H9 (cell line): Measurements from ENCODE around the gene TMEM244. TPM values are rescaled to one million over a fixed set of nuclear protein-coding genes. Genes with fewer than 3 reads are reported as not detected.

Source experiments
- DNase-seq: peaks from one replicate; pipeline ENCODE4 v3.0.0-alpha.2; 2017
- H2AFZ ChIP-seq: one replicate; pipeline ENCODE4 v1.6.1; 2013; ENCODE audit warnings: mild to moderate bottlenecking, low read length, control low read depth, moderate library complexity
- H2AK5ac ChIP-seq: 2 replicates; pipeline ENCODE4 v1.6.1; 2013; ENCODE audit warnings: low read length, control low read depth, mixed read lengths; ENCODE audit not compliant: insufficient read length
- H2BK120ac ChIP-seq: one replicate; pipeline ENCODE4 v1.6.1; 2013; ENCODE audit warnings: low read depth, mild to moderate bottlenecking, low read length, control low read depth, inconsistent platforms; ENCODE audit not compliant: poor library complexity, severe bottlenecking
- H2BK12ac ChIP-seq: 2 replicates; pipeline ENCODE4 v1.6.1; 2013; ENCODE audit warnings: low read length, control low read depth, mixed read lengths, low read depth; ENCODE audit not compliant: insufficient read length
- H2BK15ac ChIP-seq: 2 replicates; pipeline ENCODE4 v1.6.1; 2013; ENCODE audit warnings: low read depth, low read length, control low read depth
- H2BK20ac ChIP-seq: one replicate; pipeline ENCODE4 v1.6.1; 2013; ENCODE audit warnings: low read depth, mild to moderate bottlenecking, low read length, control low read depth, inconsistent platforms; ENCODE audit not compliant: poor library complexity, severe bottlenecking
- H2BK5ac ChIP-seq: 2 replicates; pipeline ENCODE4 v1.6.1; 2013; ENCODE audit warnings: low read length, control low read depth, mixed read lengths; ENCODE audit not compliant: insufficient read length
- H3K14ac ChIP-seq: 2 replicates; pipeline ENCODE4 v1.6.1; 2013; ENCODE audit warnings: low read length, control low read depth; ENCODE audit not compliant: insufficient read depth
- H3K18ac ChIP-seq: 2 replicates; pipeline ENCODE4 v1.6.1; 2013; ENCODE audit warnings: low read depth, mild to moderate bottlenecking, mixed read lengths, low read length, control low read depth; ENCODE audit not compliant: insufficient read length
- H3K23ac ChIP-seq: 2 replicates; pipeline ENCODE4 v1.6.1; 2013; ENCODE audit warnings: low read length, control low read depth, mixed read lengths, low read depth; ENCODE audit not compliant: insufficient read length
- H3K23me2 ChIP-seq: 2 replicates; pipeline ENCODE4 v1.6.1; 2013; ENCODE audit warnings: low read depth, mild to moderate bottlenecking, mixed read lengths, low read length, control low read depth; ENCODE audit not compliant: insufficient read length, poor library complexity, severe bottlenecking
- H3K27ac ChIP-seq: 2 replicates; pipeline ENCODE4 v1.5.1; 2013; ENCODE audit warnings: low read length, control low read depth, mixed read lengths, low read depth; ENCODE audit not compliant: insufficient read length
- H3K27me3 ChIP-seq: 2 replicates; pipeline ENCODE4 v1.6.1; 2013; ENCODE audit warnings: low read length, control low read depth, inconsistent platforms; ENCODE audit not compliant: insufficient read depth
- H3K4ac ChIP-seq: 2 replicates; pipeline ENCODE4 v1.6.1; 2013; ENCODE audit warnings: low read depth, mild to moderate bottlenecking, control low read depth, inconsistent platforms, low read length, moderate library complexity
- H3K4me1 ChIP-seq: 2 replicates; pipeline ENCODE4 v1.6.1; 2013; ENCODE audit warnings: low read length, control low read depth, inconsistent platforms; ENCODE audit not compliant: insufficient read depth
- H3K4me2 ChIP-seq: 2 replicates; pipeline ENCODE4 v1.6.1; 2013; ENCODE audit warnings: low read length, control low read depth, mixed read lengths; ENCODE audit not compliant: insufficient read length, insufficient read depth
- H3K56ac ChIP-seq: 2 replicates; pipeline ENCODE4 v1.6.1; 2013; ENCODE audit warnings: low read depth, mild to moderate bottlenecking, mixed read lengths, low read length, control low read depth; ENCODE audit not compliant: insufficient read length
- H3K79me1 ChIP-seq: 2 replicates; pipeline ENCODE4 v1.6.1; 2013; ENCODE audit warnings: low read depth, mild to moderate bottlenecking, moderate library complexity, low read length, control low read depth, inconsistent platforms; ENCODE audit not compliant: insufficient read depth, poor library complexity, severe bottlenecking
- H3K79me2 ChIP-seq: 2 replicates; pipeline ENCODE4 v1.6.1; 2013; ENCODE audit warnings: low read length, control low read depth, inconsistent platforms; ENCODE audit not compliant: insufficient read depth
- H3K9ac ChIP-seq: 2 replicates; pipeline ENCODE4 v1.6.1; 2013; ENCODE audit warnings: low read length, control low read depth, mixed read lengths; ENCODE audit not compliant: insufficient read length; ENCODE audit errors: extremely low read depth
- H3K9me3 ChIP-seq: one replicate; pipeline ENCODE4 v1.6.1; 2013; ENCODE audit warnings: low read depth, low read length, inconsistent platforms; ENCODE audit not compliant: control insufficient read depth
- H3T11ph ChIP-seq: one replicate; pipeline ENCODE4 v1.6.1; 2013; ENCODE audit warnings: mild to moderate bottlenecking, low read length, control low read depth, inconsistent platforms
- H4K20me1 ChIP-seq: one replicate; pipeline ENCODE4 v1.6.1; 2013; ENCODE audit not compliant: control insufficient read depth, insufficient read length, insufficient read depth
- H4K5ac ChIP-seq: 2 replicates; pipeline ENCODE4 v1.6.1; 2013; ENCODE audit warnings: low read depth, mild to moderate bottlenecking, mixed read lengths, low read length, control low read depth; ENCODE audit not compliant: insufficient read length
- H4K8ac ChIP-seq: replicated peaks from 2 replicates; pipeline ENCODE4 v1.6.1; 2013; ENCODE audit warnings: low read length, control low read depth, mixed read lengths, low read depth; ENCODE audit not compliant: insufficient read length
- H4K91ac ChIP-seq: 2 replicates; pipeline ENCODE4 v1.6.1; 2013; ENCODE audit warnings: low read depth, mild to moderate bottlenecking, moderate library complexity, mixed read lengths, low read length, control low read depth; ENCODE audit not compliant: insufficient read length
- H3K27ac Mint-ChIP-seq, 3 experiments: 2 replicates in 2 of 3; 3 replicates in 1 of 3; pipeline ENCODE4 v1.8.0; 2020 to 2021; ENCODE audit warnings: mixed read lengths in 3 of 3, mild to moderate bottlenecking in 1 of 3, moderate library complexity in 1 of 3
- H3K27me3 Mint-ChIP-seq: 2 replicates; pipeline ENCODE4 v1.8.0; 2021; ENCODE audit warnings: low read depth, mild to moderate bottlenecking, moderate library complexity, mixed read lengths
- H3K36me3 Mint-ChIP-seq, 3 experiments: 2 replicates in 2 of 3; 3 replicates in 1 of 3; pipeline ENCODE4 v1.8.0; 2020 to 2021; ENCODE audit warnings: low read depth in 3 of 3, mixed read lengths in 3 of 3; ENCODE audit not compliant: insufficient read depth in 1 of 3
- H3K4me1 Mint-ChIP-seq, 2 experiments: 2 replicates each; pipeline ENCODE4 v1.8.0; 2020; ENCODE audit warnings: mixed read lengths in 2 of 2
- H3K4me3 Mint-ChIP-seq, 2 experiments: 2 replicates in 1 of 2; 3 replicates in 1 of 2; pipeline ENCODE4 v1.8.0; 2020 to 2021; ENCODE audit warnings: mild to moderate bottlenecking in 2 of 2, mixed read lengths in 2 of 2, moderate library complexity in 1 of 2
- H3K9me3 Mint-ChIP-seq, 2 experiments: 2 replicates in 1 of 2; 3 replicates in 1 of 2; pipeline ENCODE4 v1.8.0; 2020; ENCODE audit warnings: mild to moderate bottlenecking in 2 of 2, mixed read lengths in 2 of 2, moderate library complexity in 1 of 2
- WGBS: extraction: QIAGEN DNeasy Blood & Tissue Kit; methylation state at CpG from one replicate; pipeline ENCODE4 v1.1.7; 2013; ENCODE audit warnings: missing lambda C conversion rate, low lambda C conversion rate, mixed read lengths; ENCODE audit not compliant: insufficient read length; ENCODE audit errors: extremely low coverage; 5-methylcytosine and 5-hydroxymethylcytosine counted together
- long read RNA-seq: library from polyadenylated mRNA; unstranded; transcript quantifications from one replicate; pipeline ENCODE4 v2.0.0, GENCODE V29; 2020
- total RNA-seq: library from RNA; stranded (reverse); gene quantifications from 2 replicates; pipeline ENCODE4 v1.2.1, GENCODE V29; 2021
- TF ChIP-seq, protein P1 (sequence below): fragments of 200-600 bp; sonication (generic); conservative IDR thresholded peaks from 3 replicates; pipeline ENCODE4 v1.8.0; 2021; ENCODE audit warnings: antibody characterized with exemption, mild to moderate bottlenecking

Gene TMEM244
- not detected in 2 replicates for total RNA-seq
- long read RNA-seq, result 0 reads

GRCh38 chr6:129860908-129861665 lies at the start of gene TMEM244:
TMEM244 (minus strand) TSS chr6:129861315; CDS start chr6:129861188, 127 bp downstream.
- no peak within 1 kb of the TSS for H3K9ac ChIP-seq
- DNase-seq, result no peak
- no peak within 1 kb of the TSS for H3K23ac ChIP-seq
- no peak within 1 kb of the TSS for H3K27ac ChIP-seq
- TF ChIP-seq, protein P1, sequence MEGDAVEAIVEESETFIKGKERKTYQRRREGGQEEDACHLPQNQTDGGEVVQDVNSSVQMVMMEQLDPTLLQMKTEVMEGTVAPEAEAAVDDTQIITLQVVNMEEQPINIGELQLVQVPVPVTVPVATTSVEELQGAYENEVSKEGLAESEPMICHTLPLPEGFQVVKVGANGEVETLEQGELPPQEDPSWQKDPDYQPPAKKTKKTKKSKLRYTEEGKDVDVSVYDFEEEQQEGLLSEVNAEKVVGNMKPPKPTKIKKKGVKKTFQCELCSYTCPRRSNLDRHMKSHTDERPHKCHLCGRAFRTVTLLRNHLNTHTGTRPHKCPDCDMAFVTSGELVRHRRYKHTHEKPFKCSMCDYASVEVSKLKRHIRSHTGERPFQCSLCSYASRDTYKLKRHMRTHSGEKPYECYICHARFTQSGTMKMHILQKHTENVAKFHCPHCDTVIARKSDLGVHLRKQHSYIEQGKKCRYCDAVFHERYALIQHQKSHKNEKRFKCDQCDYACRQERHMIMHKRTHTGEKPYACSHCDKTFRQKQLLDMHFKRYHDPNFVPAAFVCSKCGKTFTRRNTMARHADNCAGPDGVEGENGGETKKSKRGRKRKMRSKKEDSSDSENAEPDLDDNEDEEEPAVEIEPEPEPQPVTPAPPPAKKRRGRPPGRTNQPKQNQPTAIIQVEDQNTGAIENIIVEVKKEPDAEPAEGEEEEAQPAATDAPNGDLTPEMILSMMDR, result no peak
- no peak within 1 kb of the TSS for H3K4me2 ChIP-seq
- Mint-ChIP-seq H3K4me3 (no peak within 1 kb of the TSS), H3K27me3 (no peaks in the 10 kb centered on the region), H3K9me3 (no peaks in the 10 kb centered on the region), H3K36me3 (no peaks in the 10 kb centered on the region), H3K4me1 (peaks cover 3 to 5% of the 10 kb centered on the region in 2 experiments; a peak in 2 of 4 replicates), H3K27ac (peak within 1 kb of the TSS in 2 of 3 experiments; percentile 6 to 40; a peak in 3 of 7 replicates)
- no peak within 1 kb of the TSS for H3K4ac ChIP-seq
- H3K14ac ChIP-seq, result no peak within 1 kb of the TSS
- no peaks in the 10 kb centered on the region for H3K9me3 ChIP-seq
- no peak within 1 kb of the TSS for H2BK5ac ChIP-seq
- no peak within 1 kb of the TSS for H3T11ph ChIP-seq
- no peak within 1 kb of the TSS for H4K5ac ChIP-seq
- H2BK120ac ChIP-seq, result no peak within 1 kb of the TSS
- H2BK20ac ChIP-seq, result no peak within 1 kb of the TSS
- H2AFZ ChIP-seq, result no peak within 1 kb of the TSS
- no peak within 1 kb of the TSS for H2BK12ac ChIP-seq
- no peak within 1 kb of the TSS for H2BK15ac ChIP-seq
- H3K79me2 ChIP-seq, result no peaks in the 10 kb centered on the region
- H3K4me1 ChIP-seq, result no peaks in the 10 kb centered on the region
- no peak within 1 kb of the TSS for H3K56ac ChIP-seq
- H3K23me2 ChIP-seq, result no peaks in the 10 kb centered on the region
- no peaks in the 10 kb centered on the region for H4K20me1 ChIP-seq
- H3K79me1 ChIP-seq, result no peaks in the 10 kb centered on the region
- no peak within 1 kb of the TSS for H3K18ac ChIP-seq
- H4K8ac ChIP-seq, result no peak within 1 kb of the TSS
- H3K27me3 ChIP-seq, result no peaks in the 10 kb centered on the region
- no peak within 1 kb of the TSS for H2AK5ac ChIP-seq
- H4K91ac ChIP-seq, result no peak within 1 kb of the TSS
- WGBS, result no CpG with 5 or more reads among the region's 14 CpGs
